ENCODE data around the gene F12. TPM values are rescaled to one million over a fixed set of nuclear protein-coding genes. Genes with fewer than 3 reads are reported as not detected.

F12 gene
- total RNA-seq, 2 donors from 2014 or later: 0.95 to 2.9 TPM

- no peak for DNase-seq
- Histone ChIP-seq H3K9me3 (ENCODE audit: control insufficient read depth, low read length) (no peaks in the 10 kb centered on the region), H3K27ac (ENCODE audit: low read depth, low read length) (no peak overlapping the region), H3K9ac (ENCODE audit: extremely low read depth, low read length, poor library complexity, severe bottlenecking) (no peak overlapping the region), H3K36me3 (ENCODE audit: control insufficient read depth, insufficient read depth, low read length) (no peaks in the 10 kb centered on the region), H3K4me3 (ENCODE audit: low read length) (no peak overlapping the region), H3K4me1 (ENCODE audit: control insufficient read depth, insufficient read depth, low read length) (no peaks in the 10 kb centered on the region), H3K27me3 (ENCODE audit: control insufficient read depth, insufficient read depth, low read length, poor library complexity, severe bottlenecking) (peaks cover 60% of the 10 kb centered on the region)
- no peak for TF ChIP-seq CTCF (conservative IDR thresholded peaks at IDR 0.05)
- H3K27me3 Mint-ChIP-seq (ENCODE audit: insufficient read depth): peaks cover 78% of the 10 kb centered on the region
- H3K9me3 Mint-ChIP-seq: no peaks in the 10 kb centered on the region
- no peaks in the 10 kb centered on the region for H3K4me1 Mint-ChIP-seq
- H3K27ac Mint-ChIP-seq: no peak overlapping the region
- 81 to 92% methylated on average over 3 of the region's 3 CpGs for WGBS, 2 experiments (ENCODE audit: insufficient coverage in 1 of 2, insufficient read length in 1 of 2)
- no peaks in the 10 kb centered on the region for H3K36me3 Mint-ChIP-seq (ENCODE audit: low read depth)
- H3K4me3 Mint-ChIP-seq: no peak overlapping the region
Measured at GRCh38 chr5:177410575-177410974, 1.2 kb upstream of the F12 start.

- H3K27ac Mint-ChIP-seq: no peak overlapping the region
- Histone ChIP-seq H3K4me3 (ENCODE audit: low read length) (no peak overlapping the region), H3K9me3 (ENCODE audit: control insufficient read depth, low read length) (no peaks in the 10 kb centered on the region), H3K27me3 (ENCODE audit: control insufficient read depth, insufficient read depth, low read length, poor library complexity, severe bottlenecking) (peaks cover 85% of the 10 kb centered on the region), H3K36me3 (ENCODE audit: control insufficient read depth, insufficient read depth, low read length) (no peaks in the 10 kb centered on the region), H3K4me1 (ENCODE audit: control insufficient read depth, insufficient read depth, low read length) (no peaks in the 10 kb centered on the region), H3K27ac (ENCODE audit: low read depth, low read length) (no peak overlapping the region), H3K9ac (ENCODE audit: extremely low read depth, low read length, poor library complexity, severe bottlenecking) (no peak overlapping the region)
- WGBS, 2 experiments (ENCODE audit: insufficient coverage in 1 of 2, insufficient read length in 1 of 2): 94 to 100% methylated on average over 1 to 5 of the region's 5 CpGs
- no peak for TF ChIP-seq CTCF (conservative IDR thresholded peaks at IDR 0.05)
- no peaks in the 10 kb centered on the region for H3K36me3 Mint-ChIP-seq (ENCODE audit: low read depth)
- peaks cover 2% of the 10 kb centered on the region for H3K4me1 Mint-ChIP-seq
- H3K9me3 Mint-ChIP-seq: no peaks in the 10 kb centered on the region
- H3K27me3 Mint-ChIP-seq (ENCODE audit: insufficient read depth): peaks cover 90% of the 10 kb centered on the region
- no peak for DNase-seq
- H3K4me3 Mint-ChIP-seq: no peak overlapping the region
Measured at GRCh38 chr5:177405805-177406204, 3.6 kb downstream of the F12 start.

GRCh38 chr5:177405312-177405711 lies 4.1 kb downstream of the F12 start:
- Mint-ChIP-seq H3K27ac (no peak overlapping the region), H3K4me1 (peaks cover 2% of the 10 kb centered on the region), H3K36me3 (ENCODE audit: low read depth) (no peaks in the 10 kb centered on the region), H3K4me3 (peak overlapping the region; percentile 54), H3K9me3 (no peaks in the 10 kb centered on the region), H3K27me3 (ENCODE audit: insufficient read depth) (peaks cover 89% of the 10 kb centered on the region)
- no peak overlapping the region for H3K4me3 ChIP-seq (ENCODE audit: low read length)
- peaks cover 90% of the 10 kb centered on the region for H3K27me3 ChIP-seq (ENCODE audit: control insufficient read depth, insufficient read depth, low read length, poor library complexity, severe bottlenecking)
- no peaks in the 10 kb centered on the region for H3K9me3 ChIP-seq (ENCODE audit: control insufficient read depth, low read length)
- H3K4me1 ChIP-seq (ENCODE audit: control insufficient read depth, insufficient read depth, low read length): no peaks in the 10 kb centered on the region
- H3K27ac ChIP-seq (ENCODE audit: low read depth, low read length): no peak overlapping the region
- no peaks in the 10 kb centered on the region for H3K36me3 ChIP-seq (ENCODE audit: control insufficient read depth, insufficient read depth, low read length)
- H3K9ac ChIP-seq (ENCODE audit: extremely low read depth, low read length, poor library complexity, severe bottlenecking): no peak overlapping the region
- DNase-seq: no peak
- WGBS, 2 experiments (ENCODE audit: insufficient coverage in 1 of 2, insufficient read length in 1 of 2): 90 to 94% methylated on average over 1 to 2 of the region's 2 CpGs
- no peak for TF ChIP-seq CTCF (conservative IDR thresholded peaks at IDR 0.05)
